GM19397 (cell line): ENCODE data around the gene MEGF8.

ENCODE experiments used
- ATAC-seq: cut with Tn5 transposase; IDR thresholded peaks from one replicate; pipeline ENCODE4 v1.9.1; 2021; ENCODE audit warnings: mild to moderate bottlenecking, moderate library complexity; ENCODE audit not compliant: unreplicated experiment

The MEGF8 gene

GRCh38 chr19:42375415-42376176, 50.2 kb downstream of the MEGF8 start:
- no peak for ATAC-seq

- ATAC-seq: no peak
Measured at GRCh38 chr19:42376177-42376555, 50.7 kb downstream of the MEGF8 start.

- no peak for ATAC-seq
Measured at GRCh38 chr19:42378225-42379215, 53.1 kb downstream of the MEGF8 start.

GRCh38 chr19:42380155-42380554, 54.7 kb downstream of the MEGF8 start:
- no peak for ATAC-seq

- no peak for ATAC-seq
Measured at GRCh38 chr19:42386974-42387707, 61.7 kb downstream of the MEGF8 start.

- no peak for ATAC-seq
Measured at GRCh38 chr19:42388851-42389489, 63.5 kb downstream of the MEGF8 start.

GRCh38 chr19:42389899-42390298, 64.5 kb downstream of the MEGF8 start, which contains the start of gene CNFN:
Gene CNFN, minus strand, starts transcription at chr19:42390297. Its CDS starts 1,260 bp downstream, at chr19:42389037.
- no peak for ATAC-seq

GRCh38 chr19:42392165-42392564, 66.7 kb downstream of the MEGF8 start:
- no peak for ATAC-seq

- ATAC-seq: no peak
Measured at GRCh38 chr19:42394751-42395150, 69.3 kb downstream of the MEGF8 start.

- ATAC-seq: peak; percentile 97
Measured at GRCh38 chr19:42396381-42397262, 71.2 kb downstream of the MEGF8 start.

GRCh38 chr19:42397263-42398166, 72.1 kb downstream of the MEGF8 start:
- no peak for ATAC-seq

- no peak for ATAC-seq
Measured at GRCh38 chr19:42400404-42400803, 75.0 kb downstream of the MEGF8 start.

- no peak for ATAC-seq
Measured at GRCh38 chr19:42401365-42402303, 76.2 kb downstream of the MEGF8 start.

GRCh38 chr19:42402376-42403116, 77.1 kb downstream of the MEGF8 start:
- no peak for ATAC-seq

GRCh38 chr19:42403586-42403985, 78.2 kb downstream of the MEGF8 start:
- no peak for ATAC-seq

GRCh38 chr19:42406111-42406510, 80.7 kb downstream of the MEGF8 start:
- ATAC-seq: no peak
